ENCODE data around the gene CFAP46. TPM values are rescaled to one million over a fixed set of nuclear protein-coding genes. Genes with fewer than 3 reads are reported as not detected.

Gene CFAP46
- total RNA-seq, 1 experiment from 2014 or later = not detected

- in situ Hi-C loops (cut with HindIII; ENCODE audit: low pct_unique_long_range_greater_than_20kb, low sequenced_read_pairs) = no loop called here
- no peak for DNase-seq (ENCODE audit: low read depth, low spot score)
Observed at GRCh38 chr10:132885451-132886210, 56.7 kb downstream of the CFAP46 start.

DNA sequence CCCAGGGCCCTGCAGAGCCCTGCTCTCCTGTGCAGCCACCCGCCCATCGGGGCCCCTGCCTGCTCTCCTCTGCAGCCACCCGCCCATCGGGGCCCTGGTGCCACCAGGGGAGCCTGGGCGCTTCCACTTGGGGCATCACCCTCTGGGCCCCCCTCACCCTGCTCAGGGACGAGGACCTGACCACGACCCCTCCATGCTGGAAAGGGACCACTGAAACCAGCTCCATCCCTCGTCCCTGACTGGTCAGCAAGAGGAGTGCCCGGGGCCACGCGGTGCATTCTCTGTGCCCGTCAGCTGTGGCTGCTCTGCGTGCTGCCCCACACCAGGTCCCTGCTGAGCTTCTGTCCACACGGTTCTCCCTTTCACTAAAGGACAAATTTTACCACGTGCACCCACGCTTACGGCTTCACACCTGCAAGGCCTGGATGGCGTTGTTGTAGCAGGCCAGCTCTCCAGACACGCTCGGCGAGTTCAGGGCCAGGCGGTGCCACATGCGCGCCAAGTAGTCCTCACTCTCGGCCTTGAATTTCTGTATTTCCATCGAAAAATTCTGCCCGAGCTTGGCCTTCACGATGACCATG is 57.6 kb downstream of the CFAP46 start:
- no peak for DNase-seq (ENCODE audit: low read depth, low spot score)
- in situ Hi-C loops (cut with HindIII; ENCODE audit: low pct_unique_long_range_greater_than_20kb, low sequenced_read_pairs) = no loop called here

DNA sequence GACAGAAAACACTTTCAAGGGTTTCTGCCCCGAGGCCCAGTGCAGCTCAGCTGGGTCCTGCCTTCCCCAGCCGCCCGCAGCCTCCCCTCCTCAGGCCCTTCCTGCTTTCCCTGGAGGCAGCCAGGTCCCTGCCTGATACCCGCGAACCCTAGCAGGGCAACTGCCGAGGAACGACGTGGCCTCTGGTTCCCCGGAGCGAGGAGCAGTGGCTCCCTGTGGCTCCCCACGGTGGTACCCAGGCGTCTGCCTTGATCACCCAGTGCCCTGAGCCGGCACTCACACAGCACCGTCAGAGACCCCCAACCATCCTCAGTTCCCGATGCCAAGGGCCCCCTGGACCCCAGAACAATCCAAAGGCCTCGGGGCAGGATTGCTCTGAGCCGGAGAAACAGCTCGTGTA is 58.3 kb downstream of the CFAP46 start:
- no peak for DNase-seq (ENCODE audit: low read depth, low spot score)
- in situ Hi-C loops (cut with HindIII; ENCODE audit: low pct_unique_long_range_greater_than_20kb, low sequenced_read_pairs) = no loop called here

GRCh38 chr10:132883391-132883881 is 58.9 kb downstream of the CFAP46 start:
- no peak for DNase-seq (ENCODE audit: low read depth, low spot score)
- in situ Hi-C loops (cut with HindIII; ENCODE audit: low pct_unique_long_range_greater_than_20kb, low sequenced_read_pairs) = no loop called here

DNA sequence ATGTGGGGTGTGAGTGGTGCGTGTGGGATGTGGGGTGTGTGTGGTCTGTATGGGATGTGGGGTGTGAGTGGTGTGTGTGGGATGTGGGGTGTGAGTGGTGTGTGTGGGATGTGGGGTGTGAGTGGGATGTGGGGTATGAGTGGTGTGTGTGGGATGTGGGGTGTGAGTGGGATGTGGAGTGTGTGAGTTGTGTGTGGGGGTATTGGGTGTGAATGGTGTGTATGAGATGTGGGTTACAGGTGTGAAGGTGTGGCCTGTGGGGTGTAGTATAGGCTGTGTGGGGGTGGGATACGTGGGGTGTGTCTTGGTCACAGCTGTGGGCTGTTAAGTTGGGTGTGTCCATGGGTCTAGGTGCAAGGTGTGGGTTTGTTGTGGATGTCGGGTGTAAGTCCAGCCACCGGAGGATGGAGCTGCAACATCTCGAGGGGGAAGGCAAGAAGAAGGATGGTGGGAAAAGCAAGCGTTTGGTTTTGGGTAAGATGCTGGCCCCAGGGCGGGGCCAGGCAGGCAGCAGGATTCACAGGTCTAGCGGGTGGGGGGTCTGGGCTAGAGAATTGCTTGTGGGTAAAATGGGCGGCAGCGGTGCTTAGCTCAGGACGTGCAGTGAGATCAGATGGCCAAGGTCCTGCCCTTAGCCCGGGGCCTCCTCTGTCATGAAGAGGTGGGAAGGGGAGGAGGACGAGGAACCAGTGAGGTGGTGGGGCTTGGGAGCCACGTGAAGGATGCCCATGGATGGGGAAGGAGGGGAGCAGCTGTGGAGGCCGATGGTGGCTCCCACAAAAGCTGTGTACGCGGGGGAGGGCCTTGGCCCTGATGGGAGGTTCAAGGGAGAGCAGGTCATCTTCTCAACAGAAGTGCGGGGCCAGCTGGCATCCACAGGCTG is 60.1 kb downstream of the CFAP46 start:
- in situ Hi-C loops (cut with HindIII; ENCODE audit: low pct_unique_long_range_greater_than_20kb, low sequenced_read_pairs) = no loop called here
- no peak for DNase-seq (ENCODE audit: low read depth, low spot score)

DNA sequence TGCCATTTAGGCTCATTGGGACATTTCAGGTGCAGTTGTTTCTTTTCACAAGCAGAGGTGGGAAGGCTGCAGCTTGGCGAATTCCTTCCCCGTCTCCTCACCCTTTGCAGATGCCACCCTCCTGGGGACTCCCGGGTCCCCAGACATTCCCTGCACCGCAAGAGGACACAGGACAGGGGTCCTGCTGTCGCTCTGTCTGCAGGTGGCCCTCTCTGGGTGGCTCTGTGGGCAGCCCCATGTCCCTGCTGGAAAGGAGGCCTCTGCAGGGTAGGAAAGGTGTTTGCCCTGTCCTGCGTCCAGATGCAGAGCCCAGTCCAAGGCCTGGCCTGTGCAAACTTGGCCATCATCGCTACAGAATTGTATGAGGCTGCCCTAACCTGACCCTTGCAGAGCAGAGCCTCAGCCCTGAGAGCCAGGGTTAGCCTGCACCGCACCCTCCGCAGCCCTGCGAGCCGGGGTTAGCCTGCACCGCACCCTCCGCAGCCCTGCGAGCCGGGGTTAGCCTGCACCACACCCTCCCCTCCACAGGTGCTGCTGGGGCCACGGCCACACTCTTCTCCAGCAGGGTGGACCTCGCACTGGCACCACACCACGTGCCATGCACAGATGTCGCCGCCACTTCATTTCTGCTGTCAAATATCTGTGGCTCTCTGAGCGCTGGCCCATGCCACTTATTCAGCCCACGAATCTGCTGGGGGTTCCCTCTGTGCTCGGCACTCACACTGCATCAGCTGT is 61.0 kb downstream of the CFAP46 start:
- DNase-seq (ENCODE audit: low read depth, low spot score) = no peak
- in situ Hi-C loops (cut with HindIII; ENCODE audit: low pct_unique_long_range_greater_than_20kb, low sequenced_read_pairs) = no loop called here

DNA sequence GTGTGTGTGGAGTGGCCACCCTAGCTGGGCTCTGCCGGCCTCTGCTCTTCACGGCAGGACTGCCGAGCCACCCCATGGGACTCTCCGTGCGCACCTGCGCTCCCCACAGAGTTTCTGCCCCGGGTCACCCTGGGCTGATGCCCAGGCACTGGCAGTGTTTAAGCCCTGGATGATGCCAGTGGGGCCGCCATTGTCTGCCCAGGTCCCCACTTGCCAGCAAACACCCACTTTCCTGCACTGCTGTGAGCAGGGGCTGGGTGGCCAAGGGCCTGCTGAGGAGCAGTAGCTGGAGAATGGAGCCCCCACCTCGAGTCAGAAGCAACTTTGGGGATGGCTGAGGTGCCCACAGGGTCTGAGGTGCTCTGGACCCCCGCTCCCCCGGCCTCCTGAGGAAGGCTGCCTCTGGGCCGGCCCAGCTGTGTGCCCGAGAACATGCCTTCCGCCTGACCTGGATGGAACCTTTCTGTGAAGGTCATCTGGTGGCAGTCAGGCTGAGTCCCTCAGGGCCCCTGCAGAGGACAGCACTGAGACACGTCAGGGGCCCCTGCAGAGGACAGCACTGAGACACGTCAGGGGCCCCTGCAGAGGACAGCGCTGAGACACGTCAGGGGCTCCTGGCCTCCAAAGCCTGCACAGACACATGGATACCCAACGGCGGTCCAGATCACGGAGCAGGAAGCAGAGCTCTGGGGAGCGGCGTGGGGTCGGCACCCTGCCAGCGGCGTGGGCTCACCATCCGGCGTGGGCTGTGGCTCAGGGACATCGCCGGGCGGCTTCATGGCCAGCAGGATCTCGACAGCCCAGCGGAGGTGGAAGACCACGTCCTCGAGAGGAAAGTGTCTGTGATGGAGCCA is 62.0 kb downstream of the CFAP46 start:
- in situ Hi-C loops (cut with HindIII; ENCODE audit: low pct_unique_long_range_greater_than_20kb, low sequenced_read_pairs) = no loop called here
- no peak for DNase-seq (ENCODE audit: low read depth, low spot score)

- DNase-seq (ENCODE audit: low read depth, low spot score) = no peak
- in situ Hi-C loops (cut with HindIII; ENCODE audit: low pct_unique_long_range_greater_than_20kb, low sequenced_read_pairs) = no loop called here
Observed at GRCh38 chr10:132879408-132880127, 62.8 kb downstream of the CFAP46 start.

DNA sequence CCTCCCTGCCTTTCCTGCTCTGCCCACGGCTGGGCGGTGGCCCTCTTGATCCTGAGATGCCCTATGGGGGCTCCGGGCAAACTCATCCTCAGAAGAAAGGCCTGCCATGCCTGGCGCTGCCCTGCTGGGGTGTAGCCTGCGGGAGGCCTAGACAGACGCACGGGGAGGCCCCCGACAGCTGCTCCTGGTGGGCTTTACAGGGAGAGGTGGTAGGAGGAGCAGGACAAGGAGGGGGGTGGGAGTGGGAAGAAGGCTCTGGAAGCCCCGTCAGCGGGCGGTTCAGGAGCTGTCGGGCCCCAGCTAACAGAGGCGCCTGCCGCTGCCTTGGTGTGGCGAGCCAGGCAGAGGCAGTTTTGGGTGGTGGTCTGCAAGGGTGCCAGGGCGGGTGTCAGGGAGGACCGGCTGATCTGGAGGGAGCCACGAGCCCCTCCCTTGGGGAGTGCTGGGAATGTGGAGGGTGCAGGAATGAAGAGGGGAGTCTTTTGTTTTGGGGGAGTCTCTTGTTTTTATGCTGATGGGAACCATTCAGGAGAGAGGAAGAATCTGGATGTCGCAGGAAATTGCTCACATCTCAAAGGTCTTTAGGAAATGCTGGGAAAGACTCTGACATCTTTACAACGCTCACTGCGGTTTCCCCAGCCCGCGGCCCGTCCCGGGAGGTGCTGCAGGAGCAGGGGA is 63.5 kb downstream of the CFAP46 start:
- in situ Hi-C loops (cut with HindIII; ENCODE audit: low pct_unique_long_range_greater_than_20kb, low sequenced_read_pairs) = no loop called here
- DNase-seq (ENCODE audit: low read depth, low spot score) = no peak

DNA sequence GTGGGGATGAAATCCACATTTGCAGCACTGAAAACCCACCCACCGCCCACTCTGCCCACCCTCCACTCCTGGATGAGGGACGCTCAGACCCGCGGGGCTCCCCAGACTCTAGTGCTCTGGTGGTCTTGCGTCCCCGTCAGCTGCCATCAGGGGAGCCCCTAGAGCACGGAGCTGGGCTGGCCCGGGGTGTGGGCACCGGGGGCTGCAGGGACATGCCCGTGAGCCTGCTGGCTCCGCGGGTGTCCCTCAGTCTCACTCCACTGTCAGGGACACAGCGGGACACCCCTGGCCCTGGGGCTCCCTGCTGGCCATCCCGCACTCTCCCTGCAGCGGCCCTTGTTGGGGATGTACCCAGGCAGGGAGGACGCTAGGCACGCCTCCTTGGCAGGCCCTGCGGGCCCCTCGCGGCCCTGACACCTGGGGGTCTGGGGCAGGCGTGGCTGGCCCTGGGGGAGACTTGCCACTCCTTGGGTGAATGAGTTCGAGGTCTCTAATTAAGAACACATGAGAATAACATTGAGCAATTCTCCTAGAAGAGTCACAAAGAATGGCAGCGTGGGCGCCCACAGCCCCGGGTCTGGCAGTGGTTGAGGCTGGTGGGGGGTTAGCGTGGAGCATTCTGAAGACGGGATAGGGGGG is 64.2 kb downstream of the CFAP46 start:
- DNase-seq (ENCODE audit: low read depth, low spot score) = no peak
- in situ Hi-C loops (cut with HindIII; ENCODE audit: low pct_unique_long_range_greater_than_20kb, low sequenced_read_pairs) = no loop called here

GRCh38 chr10:132877473-132877872 is 64.9 kb downstream of the CFAP46 start:
- no peak for DNase-seq (ENCODE audit: low read depth, low spot score)
- in situ Hi-C loops (cut with HindIII; ENCODE audit: low pct_unique_long_range_greater_than_20kb, low sequenced_read_pairs) = no loop called here

DNA sequence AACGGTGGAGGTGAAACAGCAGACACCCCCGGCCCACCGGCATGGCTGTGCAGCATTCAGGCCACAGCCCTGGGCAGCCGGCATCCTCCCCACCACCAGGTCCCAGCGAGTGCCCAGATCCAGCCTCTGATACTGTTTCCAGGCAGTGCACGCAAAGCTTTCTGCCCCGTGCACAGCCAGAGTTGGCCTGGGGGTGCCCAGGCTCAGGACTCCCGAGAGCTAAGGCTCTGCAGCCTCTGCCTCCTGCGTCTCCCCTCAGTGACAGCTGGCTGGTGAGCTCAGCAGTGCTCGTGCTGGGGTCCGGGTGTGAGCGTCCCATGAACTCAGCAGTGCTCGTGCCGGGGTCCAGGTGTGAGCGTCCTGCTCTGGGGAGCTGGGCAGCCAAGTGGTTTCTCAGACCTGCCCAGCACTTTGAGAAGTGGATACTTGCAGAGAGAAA is 65.4 kb downstream of the CFAP46 start:
- in situ Hi-C loops (cut with HindIII; ENCODE audit: low pct_unique_long_range_greater_than_20kb, low sequenced_read_pairs) = no loop called here
- DNase-seq (ENCODE audit: low read depth, low spot score) = no peak

GRCh38 chr10:132876131-132876860 is 66.1 kb downstream of the CFAP46 start:
- in situ Hi-C loops (cut with HindIII; ENCODE audit: low pct_unique_long_range_greater_than_20kb, low sequenced_read_pairs) = no loop called here
- no peak for DNase-seq (ENCODE audit: low read depth, low spot score)

GRCh38 chr10:132875435-132875834 is 66.9 kb downstream of the CFAP46 start:
- in situ Hi-C loops (cut with HindIII; ENCODE audit: low pct_unique_long_range_greater_than_20kb, low sequenced_read_pairs) = no loop called here
- DNase-seq (ENCODE audit: low read depth, low spot score) = no peak

- in situ Hi-C loops (cut with HindIII; ENCODE audit: low pct_unique_long_range_greater_than_20kb, low sequenced_read_pairs) = no loop called here
- no peak for DNase-seq (ENCODE audit: low read depth, low spot score)
Observed at GRCh38 chr10:132873395-132873794, 69.0 kb downstream of the CFAP46 start.
